Measurements from ENCODE around the gene FHL2. TPM values are rescaled to one million over a fixed set of nuclear protein-coding genes. Genes with fewer than 3 reads are reported as not detected.

FHL2 gene
- polyA plus RNA-seq, 4 donors: 29.1 to 37.9 (median 34.5) TPM

GRCh38 chr2:105399207-105399861, 483 bp upstream of the FHL2 start:
- DNase-seq (ENCODE audit: low read depth in 4 of 4, low spot score in 3 of 4): no peak

GRCh38 chr2:105397953-105398335, 907 bp downstream of the FHL2 start:
- no peak for DNase-seq (ENCODE audit: low read depth in 4 of 4, low spot score in 3 of 4)

GRCh38 chr2:105397025-105397722, 1.7 kb downstream of the FHL2 start:
- DNase-seq (ENCODE audit: low read depth in 4 of 4, low spot score in 3 of 4): no peak

- no peak for DNase-seq (ENCODE audit: low read depth in 4 of 4, low spot score in 3 of 4)
Measured at GRCh38 chr2:105396254-105397024, 2.4 kb downstream of the FHL2 start.

- DNase-seq (ENCODE audit: low read depth in 4 of 4, low spot score in 3 of 4): no peak
Measured at GRCh38 chr2:105395691-105396090, 3.2 kb downstream of the FHL2 start.

- no peak for DNase-seq (ENCODE audit: low read depth in 4 of 4, low spot score in 3 of 4)
Measured at GRCh38 chr2:105394951-105395611, 3.8 kb downstream of the FHL2 start.

GRCh38 chr2:105393373-105394055, 5.3 kb downstream of the FHL2 start:
- no peak for DNase-seq (ENCODE audit: low read depth in 4 of 4, low spot score in 3 of 4)

GRCh38 chr2:105391763-105392662, 6.8 kb downstream of the FHL2 start:
- no peak for DNase-seq (ENCODE audit: low read depth in 4 of 4, low spot score in 3 of 4)

- DNase-seq (ENCODE audit: low read depth in 4 of 4, low spot score in 3 of 4): no peak
Measured at GRCh38 chr2:105391058-105391627, 7.7 kb downstream of the FHL2 start.

- DNase-seq (ENCODE audit: low read depth in 4 of 4, low spot score in 3 of 4): no peak
Measured at GRCh38 chr2:105390454-105390853, 8.4 kb downstream of the FHL2 start.

GRCh38 chr2:105388971-105389381, 9.9 kb downstream of the FHL2 start:
- DNase-seq (ENCODE audit: low read depth in 4 of 4, low spot score in 3 of 4): no peak

GRCh38 chr2:105387225-105387624, 11.6 kb downstream of the FHL2 start:
- no peak for DNase-seq (ENCODE audit: low read depth in 4 of 4, low spot score in 3 of 4)

- no peak for DNase-seq (ENCODE audit: low read depth in 4 of 4, low spot score in 3 of 4)
Measured at GRCh38 chr2:105385731-105386540, 12.9 kb downstream of the FHL2 start.

GRCh38 chr2:105384861-105385260, 14.0 kb downstream of the FHL2 start:
- DNase-seq (ENCODE audit: low read depth in 4 of 4, low spot score in 3 of 4): no peak

GRCh38 chr2:105384216-105384615, 14.6 kb downstream of the FHL2 start:
- no peak for DNase-seq (ENCODE audit: low read depth in 4 of 4, low spot score in 3 of 4)

GRCh38 chr2:105383432-105384166, 15.3 kb downstream of the FHL2 start:
- DNase-seq (ENCODE audit: low read depth in 4 of 4, low spot score in 3 of 4): peak in 1 of 4 donors; percentile 62

- DNase-seq (ENCODE audit: low read depth in 4 of 4, low spot score in 3 of 4): no peak
Measured at GRCh38 chr2:105382177-105382576, 16.7 kb downstream of the FHL2 start.
